ENCODE data around the gene UCKL1.

The UCKL1 gene

DNA sequence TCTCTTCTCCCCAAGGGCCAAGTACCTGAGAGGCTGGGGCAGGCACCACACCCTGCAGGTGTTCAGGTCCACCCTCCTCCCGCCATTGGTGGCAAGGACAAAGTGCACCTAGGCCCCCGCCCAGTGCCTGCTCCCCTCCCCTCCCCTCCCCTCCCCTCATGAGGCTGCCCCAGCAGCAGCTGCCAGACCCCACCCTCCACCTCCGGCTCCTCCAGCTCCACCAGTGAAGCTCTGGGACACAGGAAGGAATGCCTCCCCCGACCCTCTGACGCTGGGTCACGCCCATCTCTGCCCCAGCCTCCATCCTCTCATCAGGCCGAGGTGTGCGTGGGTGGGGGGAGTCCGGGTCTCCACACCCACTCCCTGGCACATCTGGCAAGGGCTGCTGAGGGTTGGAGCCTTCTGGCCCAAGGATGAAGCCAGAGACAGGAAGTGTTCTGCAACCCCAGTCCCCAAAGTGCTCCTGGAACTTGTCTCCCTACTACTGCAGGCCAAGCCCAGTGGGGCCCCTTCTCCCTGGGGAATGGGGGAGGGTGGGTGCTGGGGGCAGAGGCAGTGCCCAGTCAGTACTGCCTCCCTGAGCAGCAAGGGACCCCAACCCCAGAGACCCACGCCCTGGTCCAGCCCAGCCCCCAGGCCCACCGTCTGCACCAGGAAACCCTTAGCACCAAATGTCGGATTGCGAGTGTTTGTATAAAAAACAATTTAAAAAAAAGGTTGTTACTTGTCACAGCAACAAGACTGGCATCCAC lies 1.6 kb upstream of the UCKL1 start:
- DNase-seq (ENCODE audit: low read depth) = no peak
- H3K4me3 ChIP-seq (ENCODE audit: control insufficient read depth, low read depth, low read length) = no peak overlapping the region; the same call in 1 of the 2 replicates
- TF ChIP-seq CTCF (IDR thresholded peaks at IDR 0.05; ENCODE audit: control insufficient read depth, insufficient read depth, low read depth, low read length, missing control alignments) = no peak

- TF ChIP-seq CTCF (IDR thresholded peaks at IDR 0.05; ENCODE audit: control insufficient read depth, insufficient read depth, low read depth, low read length, missing control alignments) = no peak
- DNase-seq (ENCODE audit: low read depth) = no peak
- H3K4me3 ChIP-seq (ENCODE audit: control insufficient read depth, low read depth, low read length) = peak overlapping the region; percentile 55
Measured at GRCh38 chr20:63957004-63957689, 931 bp upstream of the UCKL1 start.

- TF ChIP-seq CTCF (IDR thresholded peaks at IDR 0.05; ENCODE audit: control insufficient read depth, insufficient read depth, low read depth, low read length, missing control alignments) = no peak
- peak overlapping the region; percentile 55 for H3K4me3 ChIP-seq (ENCODE audit: control insufficient read depth, low read depth, low read length)
- no peak for DNase-seq (ENCODE audit: low read depth)
Measured at GRCh38 chr20:63956664-63957003, 418 bp upstream of the UCKL1 start.

GRCh38 chr20:63955281-63955826 lies 862 bp downstream of the UCKL1 start:
- H3K4me3 ChIP-seq (ENCODE audit: control insufficient read depth, low read depth, low read length) = peak overlapping the region; percentile 82
- TF ChIP-seq CTCF (IDR thresholded peaks at IDR 0.05; ENCODE audit: control insufficient read depth, insufficient read depth, low read depth, low read length, missing control alignments) = peak; percentile 17
- no peak for DNase-seq (ENCODE audit: low read depth)

DNA sequence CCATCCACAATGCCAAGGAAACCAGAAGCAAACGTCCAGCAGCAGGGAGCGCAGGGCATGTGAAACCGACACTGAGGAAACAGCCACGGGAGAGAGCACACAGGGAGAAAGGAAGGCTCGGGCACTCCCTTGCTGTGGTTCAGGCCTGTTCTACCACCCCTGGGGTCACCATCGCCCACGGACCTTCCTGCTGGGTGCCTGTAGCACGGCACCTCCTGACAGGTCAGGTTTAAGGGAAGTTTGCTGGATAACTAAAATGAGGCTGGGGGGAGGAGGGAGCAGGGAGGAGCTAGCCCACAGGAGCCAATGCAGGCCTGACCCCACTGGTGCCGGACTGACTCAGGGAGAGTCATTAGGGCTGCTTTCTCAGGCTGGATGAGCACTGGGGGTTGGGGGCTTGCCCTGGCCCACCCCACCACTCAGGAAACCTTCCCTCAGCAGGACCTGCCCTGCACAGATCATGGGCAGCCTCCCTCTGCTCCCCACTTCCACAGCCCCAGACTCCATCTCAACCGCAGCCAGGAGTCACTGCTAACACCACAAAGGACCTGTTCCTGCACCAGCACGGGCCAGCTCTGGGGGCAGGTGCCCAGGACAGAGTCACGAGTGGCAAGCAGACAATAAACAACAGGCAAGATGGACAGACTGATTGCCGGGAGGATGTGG lies 2.3 kb downstream of the UCKL1 start:
- TF ChIP-seq CTCF (IDR thresholded peaks at IDR 0.05; ENCODE audit: control insufficient read depth, insufficient read depth, low read depth, low read length, missing control alignments) = no peak
- H3K4me3 ChIP-seq (ENCODE audit: control insufficient read depth, low read depth, low read length) = no peak overlapping the region
- no peak for DNase-seq (ENCODE audit: low read depth)

DNA sequence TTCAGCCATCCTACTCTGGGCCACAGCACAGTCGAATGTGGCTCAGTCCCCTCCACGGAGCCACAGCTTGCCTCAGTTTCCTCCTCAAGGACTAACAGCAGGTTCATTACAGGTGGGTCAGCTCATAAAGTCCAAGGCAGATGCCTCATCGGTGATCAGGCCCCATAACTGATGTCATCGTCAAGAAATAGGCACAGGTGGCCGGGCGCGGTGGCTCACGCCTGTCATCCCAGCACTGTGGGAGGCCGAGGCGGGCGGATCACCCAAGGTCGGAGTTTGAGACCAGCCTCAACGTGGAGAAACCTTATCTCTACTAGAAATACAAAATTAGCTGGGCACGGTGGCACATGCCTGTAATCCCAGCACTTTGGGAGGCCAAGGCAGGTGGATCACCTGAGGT lies 3.4 kb downstream of the UCKL1 start:
- H3K4me3 ChIP-seq (ENCODE audit: control insufficient read depth, low read depth, low read length) = no peak overlapping the region
- no peak for TF ChIP-seq CTCF (IDR thresholded peaks at IDR 0.05; ENCODE audit: control insufficient read depth, insufficient read depth, low read depth, low read length, missing control alignments)
- no peak for DNase-seq (ENCODE audit: low read depth)
